H1 (cell line): ENCODE data around the gene HDLBP. TPM values are rescaled to one million over a fixed set of nuclear protein-coding genes. Genes with fewer than 3 reads are reported as not detected.

Source experiments
- BCL11A ChIP-seq, 2 experiments: IDR thresholded peaks; one replicate each; pipeline ENCODE4 v1.6.1; 2011; ENCODE audit warnings: low read depth in 2 of 2, low read length in 2 of 2, mild to moderate bottlenecking in 2 of 2
- GABPA ChIP-seq: IDR thresholded peaks from 2 replicates; pipeline ENCODE4 v1.6.1; 2011; ENCODE audit warnings: mild to moderate bottlenecking, low read length, moderate library complexity, borderline replicate concordance; ENCODE audit not compliant: insufficient read depth
- KDM4A ChIP-seq: IDR thresholded peaks from one replicate; pipeline ENCODE4 v1.7.1; 2012; ENCODE audit warnings: low read depth, mild to moderate bottlenecking, moderate library complexity, low read length, inconsistent platforms; ENCODE audit not compliant: severe bottlenecking
- NANOG ChIP-seq: IDR thresholded peaks from 2 replicates; pipeline ENCODE4 v1.6.1; 2011; ENCODE audit warnings: low read length, low read depth, mild to moderate bottlenecking, inconsistent platforms; ENCODE audit not compliant: insufficient read depth, poor library complexity, severe bottlenecking
- SUZ12 ChIP-seq: fragments of 200-600 bp; sonication (generic); IDR thresholded peaks from 2 replicates; pipeline ENCODE4 v1.6.1; 2012; ENCODE audit warnings: mild to moderate bottlenecking, inconsistent platforms, low read length, moderate library complexity, mixed read lengths
- TEAD4 ChIP-seq: IDR thresholded peaks from 2 replicates; pipeline ENCODE4 v1.6.1; 2012; ENCODE audit warnings: low read depth, low read length, inconsistent platforms, mixed read lengths
- polyA plus RNA-seq, 7 experiments: library from polyadenylated mRNA; depleted of rRNA in 3 of 7; stranded (reverse) in 5 of 7; unstranded in 2 of 7; fragments of >200 nt in 5 of 7; fragments of 200-250 nt in 2 of 7; gene quantifications; 1 replicate in 5 of 7; 2 replicates in 1 of 7; 4 replicates in 1 of 7; pipeline versions ENCODE4 v1.2.1 to v1.2.3, GENCODE V29; 2011 to 2013; ENCODE audit warnings: missing spikeins in 2 of 7, mixed read lengths in 2 of 7
- total RNA-seq: library from RNA; stranded (reverse); fragmentation: NEBNext Ultra II Directional; extraction: Animal tissue kit (Norgen Biotek cat#: 25700); gene quantifications from 2 replicates; pipeline ENCODE4 v1.2.1, GENCODE V29; 2021

The HDLBP gene
- total and polyA plus RNA-seq, 2 of the 8 experiments (the other 6 are each of a cell fraction or from before 2014, with no cell fraction given) = 185 to 360 TPM

- no peak for TF ChIP-seq BCL11A (IDR thresholded peaks at IDR 0.05; ENCODE audit: low read depth in 2 of 2, low read length in 2 of 2)
- no peak for TF ChIP-seq KDM4A
- TF ChIP-seq TEAD4 = no peak
- TF ChIP-seq NANOG = no peak
- TF ChIP-seq SUZ12 = no peak
- no peak for TF ChIP-seq GABPA
These were observed 85.7 kb downstream of the HDLBP start (continued) for GRCh38 chr2:241229563-241230401.
